ENCODE data around the gene FAM222A.

DNA sequence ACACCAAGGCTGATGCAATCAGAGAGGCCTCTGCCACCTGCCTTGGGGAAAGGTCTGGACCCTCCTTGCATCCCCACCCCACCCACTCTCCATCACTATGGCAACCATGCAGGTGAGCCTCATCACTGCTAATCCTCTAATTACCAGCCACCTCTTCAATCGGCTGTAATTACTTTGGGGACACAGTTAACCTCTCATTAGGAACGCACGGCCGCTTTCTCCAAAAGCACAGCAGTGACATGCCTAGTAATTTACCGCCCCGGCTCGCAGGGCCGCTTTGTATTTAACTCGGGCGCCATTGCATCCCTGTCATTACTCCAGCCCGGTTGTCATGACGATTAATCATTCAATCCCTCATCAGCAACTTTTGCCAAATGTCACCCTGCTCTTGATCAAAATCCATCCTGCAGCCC is 36.3 kb upstream of the FAM222A start:
- TF ChIP-seq POLR2A (IDR thresholded peaks at IDR 0.05; ENCODE audit: low read length) = no peak
- no peak for TF ChIP-seq GATA1 (IDR thresholded peaks at IDR 0.05; ENCODE audit: low read depth, low read length)

All from erythroblast (primary cell).